H9 (cell line): ENCODE measurements around the gene TUBB8. TPM values are rescaled to one million over a fixed set of nuclear protein-coding genes. Genes with fewer than 3 reads are reported as not detected.

Experiments
- DNase-seq: peaks from one replicate; pipeline ENCODE4 v3.0.0-alpha.2; 2017
- H2AFZ ChIP-seq: one replicate; pipeline ENCODE4 v1.6.1; 2013; ENCODE audit warnings: mild to moderate bottlenecking, low read length, control low read depth, moderate library complexity
- H2AK5ac ChIP-seq: 2 replicates; pipeline ENCODE4 v1.6.1; 2013; ENCODE audit warnings: low read length, control low read depth, mixed read lengths; ENCODE audit not compliant: insufficient read length
- H2BK120ac ChIP-seq: one replicate; pipeline ENCODE4 v1.6.1; 2013; ENCODE audit warnings: low read depth, mild to moderate bottlenecking, low read length, control low read depth, inconsistent platforms; ENCODE audit not compliant: poor library complexity, severe bottlenecking
- H2BK12ac ChIP-seq: 2 replicates; pipeline ENCODE4 v1.6.1; 2013; ENCODE audit warnings: low read length, control low read depth, mixed read lengths, low read depth; ENCODE audit not compliant: insufficient read length
- H2BK15ac ChIP-seq: 2 replicates; pipeline ENCODE4 v1.6.1; 2013; ENCODE audit warnings: low read depth, low read length, control low read depth
- H2BK20ac ChIP-seq: one replicate; pipeline ENCODE4 v1.6.1; 2013; ENCODE audit warnings: low read depth, mild to moderate bottlenecking, low read length, control low read depth, inconsistent platforms; ENCODE audit not compliant: poor library complexity, severe bottlenecking
- H2BK5ac ChIP-seq: 2 replicates; pipeline ENCODE4 v1.6.1; 2013; ENCODE audit warnings: low read length, control low read depth, mixed read lengths; ENCODE audit not compliant: insufficient read length
- H3K14ac ChIP-seq: 2 replicates; pipeline ENCODE4 v1.6.1; 2013; ENCODE audit warnings: low read length, control low read depth; ENCODE audit not compliant: insufficient read depth
- H3K18ac ChIP-seq: 2 replicates; pipeline ENCODE4 v1.6.1; 2013; ENCODE audit warnings: low read depth, mild to moderate bottlenecking, mixed read lengths, low read length, control low read depth; ENCODE audit not compliant: insufficient read length
- H3K23ac ChIP-seq: 2 replicates; pipeline ENCODE4 v1.6.1; 2013; ENCODE audit warnings: low read length, control low read depth, mixed read lengths, low read depth; ENCODE audit not compliant: insufficient read length
- H3K23me2 ChIP-seq: 2 replicates; pipeline ENCODE4 v1.6.1; 2013; ENCODE audit warnings: low read depth, mild to moderate bottlenecking, mixed read lengths, low read length, control low read depth; ENCODE audit not compliant: insufficient read length, poor library complexity, severe bottlenecking
- H3K27ac ChIP-seq: 2 replicates; pipeline ENCODE4 v1.5.1; 2013; ENCODE audit warnings: low read length, control low read depth, mixed read lengths, low read depth; ENCODE audit not compliant: insufficient read length
- H3K27me3 ChIP-seq: 2 replicates; pipeline ENCODE4 v1.6.1; 2013; ENCODE audit warnings: low read length, control low read depth, inconsistent platforms; ENCODE audit not compliant: insufficient read depth
- H3K4ac ChIP-seq: 2 replicates; pipeline ENCODE4 v1.6.1; 2013; ENCODE audit warnings: low read depth, mild to moderate bottlenecking, control low read depth, inconsistent platforms, low read length, moderate library complexity
- H3K4me1 ChIP-seq: 2 replicates; pipeline ENCODE4 v1.6.1; 2013; ENCODE audit warnings: low read length, control low read depth, inconsistent platforms; ENCODE audit not compliant: insufficient read depth
- H3K4me2 ChIP-seq: 2 replicates; pipeline ENCODE4 v1.6.1; 2013; ENCODE audit warnings: low read length, control low read depth, mixed read lengths; ENCODE audit not compliant: insufficient read length, insufficient read depth
- H3K56ac ChIP-seq: 2 replicates; pipeline ENCODE4 v1.6.1; 2013; ENCODE audit warnings: low read depth, mild to moderate bottlenecking, mixed read lengths, low read length, control low read depth; ENCODE audit not compliant: insufficient read length
- H3K79me1 ChIP-seq: 2 replicates; pipeline ENCODE4 v1.6.1; 2013; ENCODE audit warnings: low read depth, mild to moderate bottlenecking, moderate library complexity, low read length, control low read depth, inconsistent platforms; ENCODE audit not compliant: insufficient read depth, poor library complexity, severe bottlenecking
- H3K79me2 ChIP-seq: 2 replicates; pipeline ENCODE4 v1.6.1; 2013; ENCODE audit warnings: low read length, control low read depth, inconsistent platforms; ENCODE audit not compliant: insufficient read depth
- H3K9ac ChIP-seq: 2 replicates; pipeline ENCODE4 v1.6.1; 2013; ENCODE audit warnings: low read length, control low read depth, mixed read lengths; ENCODE audit not compliant: insufficient read length; ENCODE audit errors: extremely low read depth
- H3K9me3 ChIP-seq: one replicate; pipeline ENCODE4 v1.6.1; 2013; ENCODE audit warnings: low read depth, low read length, inconsistent platforms; ENCODE audit not compliant: control insufficient read depth
- H3T11ph ChIP-seq: one replicate; pipeline ENCODE4 v1.6.1; 2013; ENCODE audit warnings: mild to moderate bottlenecking, low read length, control low read depth, inconsistent platforms
- H4K20me1 ChIP-seq: one replicate; pipeline ENCODE4 v1.6.1; 2013; ENCODE audit not compliant: control insufficient read depth, insufficient read length, insufficient read depth
- H4K5ac ChIP-seq: 2 replicates; pipeline ENCODE4 v1.6.1; 2013; ENCODE audit warnings: low read depth, mild to moderate bottlenecking, mixed read lengths, low read length, control low read depth; ENCODE audit not compliant: insufficient read length
- H4K8ac ChIP-seq: replicated peaks from 2 replicates; pipeline ENCODE4 v1.6.1; 2013; ENCODE audit warnings: low read length, control low read depth, mixed read lengths, low read depth; ENCODE audit not compliant: insufficient read length
- H4K91ac ChIP-seq: 2 replicates; pipeline ENCODE4 v1.6.1; 2013; ENCODE audit warnings: low read depth, mild to moderate bottlenecking, moderate library complexity, mixed read lengths, low read length, control low read depth; ENCODE audit not compliant: insufficient read length
- H3K27ac Mint-ChIP-seq, 3 experiments: 2 replicates in 2 of 3; 3 replicates in 1 of 3; pipeline ENCODE4 v1.8.0; 2020 to 2021; ENCODE audit warnings: mixed read lengths in 3 of 3, mild to moderate bottlenecking in 1 of 3, moderate library complexity in 1 of 3
- H3K27me3 Mint-ChIP-seq: 2 replicates; pipeline ENCODE4 v1.8.0; 2021; ENCODE audit warnings: low read depth, mild to moderate bottlenecking, moderate library complexity, mixed read lengths
- H3K36me3 Mint-ChIP-seq, 3 experiments: 2 replicates in 2 of 3; 3 replicates in 1 of 3; pipeline ENCODE4 v1.8.0; 2020 to 2021; ENCODE audit warnings: low read depth in 3 of 3, mixed read lengths in 3 of 3; ENCODE audit not compliant: insufficient read depth in 1 of 3
- H3K4me1 Mint-ChIP-seq, 2 experiments: 2 replicates each; pipeline ENCODE4 v1.8.0; 2020; ENCODE audit warnings: mixed read lengths in 2 of 2
- H3K4me3 Mint-ChIP-seq, 2 experiments: 2 replicates in 1 of 2; 3 replicates in 1 of 2; pipeline ENCODE4 v1.8.0; 2020 to 2021; ENCODE audit warnings: mild to moderate bottlenecking in 2 of 2, mixed read lengths in 2 of 2, moderate library complexity in 1 of 2
- H3K9me3 Mint-ChIP-seq, 2 experiments: 2 replicates in 1 of 2; 3 replicates in 1 of 2; pipeline ENCODE4 v1.8.0; 2020; ENCODE audit warnings: mild to moderate bottlenecking in 2 of 2, mixed read lengths in 2 of 2, moderate library complexity in 1 of 2
- CTCF ChIP-seq: fragments of 200-600 bp; sonication (generic); conservative IDR thresholded peaks from 3 replicates; pipeline ENCODE4 v1.8.0; 2021; ENCODE audit warnings: antibody characterized with exemption, mild to moderate bottlenecking
- WGBS: extraction: QIAGEN DNeasy Blood & Tissue Kit; methylation state at CpG from one replicate; pipeline ENCODE4 v1.1.7; 2013; ENCODE audit warnings: missing lambda C conversion rate, low lambda C conversion rate, mixed read lengths; ENCODE audit not compliant: insufficient read length; ENCODE audit errors: extremely low coverage; 5-methylcytosine and 5-hydroxymethylcytosine counted together
- total RNA-seq: library from RNA; stranded (reverse); gene quantifications from 2 replicates; pipeline ENCODE4 v1.2.1, GENCODE V29; 2021

TUBB8 gene
- total RNA-seq, 1 experiment from 2014 or later = 0.22 TPM

GRCh38 chr10:89248-89647, 40.2 kb upstream of the TUBB8 start:
- no peak overlapping the region for H3K4ac ChIP-seq
- H3K56ac ChIP-seq = no peak overlapping the region
- WGBS = no CpG with 5 or more reads among the region's 2 CpGs
- H2BK15ac ChIP-seq = no peak overlapping the region
- H3K4me1 ChIP-seq = no peaks in the 10 kb centered on the region
- H3T11ph ChIP-seq = no peak overlapping the region
- H3K9ac ChIP-seq = no peak overlapping the region
- H4K8ac ChIP-seq = no peak overlapping the region
- no peak overlapping the region for H4K91ac ChIP-seq
- Mint-ChIP-seq H3K36me3 (no peaks in the 10 kb centered on the region; a peak in 1 of 7 replicates), H3K27me3 (peaks cover 1% of the 10 kb centered on the region), H3K27ac (no peak overlapping the region), H3K9me3 (peaks cover 0 to 58% of the 10 kb centered on the region in 2 experiments; a peak in 2 of 5 replicates), H3K4me1 (no peaks in the 10 kb centered on the region), H3K4me3 (no peak overlapping the region)
- no peak overlapping the region for H3K27ac ChIP-seq
- H3K18ac ChIP-seq = no peak overlapping the region
- H2BK120ac ChIP-seq = no peak overlapping the region
- H3K79me2 ChIP-seq = no peaks in the 10 kb centered on the region
- no peak for DNase-seq
- H3K23me2 ChIP-seq = no peaks in the 10 kb centered on the region
- H3K79me1 ChIP-seq = no peaks in the 10 kb centered on the region
- TF ChIP-seq CTCF = no peak
- no peak overlapping the region for H3K23ac ChIP-seq
- H2AK5ac ChIP-seq = no peak overlapping the region
- no peak overlapping the region for H2BK5ac ChIP-seq
- no peaks in the 10 kb centered on the region for H3K9me3 ChIP-seq
- no peak overlapping the region for H2AFZ ChIP-seq
- H2BK20ac ChIP-seq = no peak overlapping the region
- H3K14ac ChIP-seq = no peak overlapping the region
- no peaks in the 10 kb centered on the region for H3K27me3 ChIP-seq
- H2BK12ac ChIP-seq = no peak overlapping the region
- no peaks in the 10 kb centered on the region for H4K20me1 ChIP-seq
- H4K5ac ChIP-seq = no peak overlapping the region
- no peak overlapping the region for H3K4me2 ChIP-seq
